ENCODE data around the gene ESRRB. TPM values are rescaled to one million over a fixed set of nuclear protein-coding genes. Genes with fewer than 3 reads are reported as not detected.

The ESRRB gene
- total RNA-seq, 4 donors from 2014 or later: 0.81 to 0.93 TPM; not detected in 2

DNA sequence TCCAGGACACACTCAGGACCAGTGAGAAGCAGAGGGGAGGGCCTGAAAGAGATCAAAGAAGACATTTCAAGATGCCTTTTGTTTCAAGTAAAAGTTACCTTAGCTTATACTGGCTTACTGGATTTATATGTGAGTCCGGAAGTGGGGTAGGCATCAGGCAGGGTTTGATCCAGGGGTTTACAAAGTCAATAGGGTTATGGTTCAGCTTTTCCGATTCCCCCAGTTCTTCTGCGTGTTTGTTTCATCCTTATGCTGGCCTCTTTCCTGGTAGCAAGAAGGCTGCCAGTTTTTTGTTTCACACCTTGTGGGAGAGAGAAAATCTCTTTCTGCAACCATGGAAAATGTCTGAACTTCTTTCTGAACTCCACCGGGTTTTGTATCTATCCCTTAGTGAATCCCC is 126.3 kb downstream of the ESRRB start:
- H3K27me3 ChIP-seq: peaks cover 20% of the 10 kb centered on the region
- WGBS, 2 donors (ENCODE audit: low coverage in 1 of 2): 96 to 100% methylated on average over 2 to 3 of the region's 4 CpGs
- ATAC-seq: no peak
- TF ChIP-seq EP300 (IDR thresholded peaks at IDR 0.05): no peak
- TF ChIP-seq, protein P1, sequence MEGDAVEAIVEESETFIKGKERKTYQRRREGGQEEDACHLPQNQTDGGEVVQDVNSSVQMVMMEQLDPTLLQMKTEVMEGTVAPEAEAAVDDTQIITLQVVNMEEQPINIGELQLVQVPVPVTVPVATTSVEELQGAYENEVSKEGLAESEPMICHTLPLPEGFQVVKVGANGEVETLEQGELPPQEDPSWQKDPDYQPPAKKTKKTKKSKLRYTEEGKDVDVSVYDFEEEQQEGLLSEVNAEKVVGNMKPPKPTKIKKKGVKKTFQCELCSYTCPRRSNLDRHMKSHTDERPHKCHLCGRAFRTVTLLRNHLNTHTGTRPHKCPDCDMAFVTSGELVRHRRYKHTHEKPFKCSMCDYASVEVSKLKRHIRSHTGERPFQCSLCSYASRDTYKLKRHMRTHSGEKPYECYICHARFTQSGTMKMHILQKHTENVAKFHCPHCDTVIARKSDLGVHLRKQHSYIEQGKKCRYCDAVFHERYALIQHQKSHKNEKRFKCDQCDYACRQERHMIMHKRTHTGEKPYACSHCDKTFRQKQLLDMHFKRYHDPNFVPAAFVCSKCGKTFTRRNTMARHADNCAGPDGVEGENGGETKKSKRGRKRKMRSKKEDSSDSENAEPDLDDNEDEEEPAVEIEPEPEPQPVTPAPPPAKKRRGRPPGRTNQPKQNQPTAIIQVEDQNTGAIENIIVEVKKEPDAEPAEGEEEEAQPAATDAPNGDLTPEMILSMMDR (IDR thresholded peaks at IDR 0.05): no peak
- no peak for TF ChIP-seq POLR2AphosphoS5 (IDR thresholded peaks at IDR 0.05)
- TF ChIP-seq POLR2A (IDR thresholded peaks at IDR 0.05): no peak
- no peaks in the 10 kb centered on the region for H3K36me3 ChIP-seq
- no peak overlapping the region for H3K27ac ChIP-seq
- no peak overlapping the region for H3K4me3 ChIP-seq
- no peaks in the 10 kb centered on the region for H3K4me1 ChIP-seq
- H3K9me3 ChIP-seq: no peaks in the 10 kb centered on the region

DNA sequence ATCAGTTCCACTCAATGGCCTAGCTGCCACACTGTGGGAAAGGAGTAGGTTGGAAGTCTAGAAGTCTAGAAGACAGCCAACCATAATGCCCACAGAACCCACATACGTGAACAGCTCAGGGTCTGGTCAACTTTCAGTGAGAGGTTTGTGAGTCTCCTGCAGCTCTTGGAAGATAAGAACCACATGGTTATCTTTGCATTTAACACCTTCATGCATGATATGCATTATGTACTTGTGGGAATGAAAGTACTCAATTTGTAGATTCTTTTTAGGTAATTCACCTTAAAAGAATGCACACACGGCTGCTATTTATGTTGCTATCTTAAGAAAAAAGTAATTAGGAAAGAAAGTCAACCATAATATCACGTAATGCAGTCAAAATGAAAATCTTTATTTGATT is 126.7 kb downstream of the ESRRB start:
- Histone ChIP-seq H3K27me3 (peaks cover 24% of the 10 kb centered on the region), H3K4me1 (no peaks in the 10 kb centered on the region), H3K4me3 (no peak overlapping the region), H3K36me3 (no peaks in the 10 kb centered on the region), H3K27ac (no peak overlapping the region), H3K9me3 (no peaks in the 10 kb centered on the region)
- no peak for TF ChIP-seq POLR2A (IDR thresholded peaks at IDR 0.05)
- no peak for ATAC-seq
- 80 to 94% methylated on average over 2 to 3 of the region's 3 CpGs for WGBS, 2 donors (ENCODE audit: low coverage in 1 of 2)

DNA sequence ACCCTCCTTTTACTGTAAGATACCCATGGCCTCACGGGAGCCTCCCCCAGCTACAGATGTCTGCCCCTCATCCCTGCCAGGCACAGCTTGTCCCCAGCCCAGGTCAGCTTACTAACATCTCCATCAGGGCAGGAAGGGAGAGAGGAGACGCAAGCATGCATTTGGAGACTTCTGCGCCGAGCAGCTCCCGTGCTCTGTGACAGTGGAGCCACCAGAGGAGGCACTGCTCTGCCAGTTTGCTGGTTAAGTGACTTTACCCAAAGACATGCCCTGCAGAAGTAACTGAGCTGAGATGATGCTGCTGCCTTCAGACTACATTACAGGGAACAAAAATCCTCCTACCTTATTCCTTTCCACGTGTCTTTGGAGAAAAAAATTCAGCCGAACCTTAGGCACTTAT is 133.4 kb downstream of the ESRRB start:
- Histone ChIP-seq H3K4me1 (no peaks in the 10 kb centered on the region), H3K27me3 (peaks cover 58% of the 10 kb centered on the region), H3K27ac (no peak overlapping the region), H3K9me3 (no peaks in the 10 kb centered on the region), H3K36me3 (no peaks in the 10 kb centered on the region), H3K4me3 (no peak overlapping the region)
- TF ChIP-seq, protein P1 (IDR thresholded peaks at IDR 0.05): no peak
- no peak for TF ChIP-seq EP300 (IDR thresholded peaks at IDR 0.05)
- TF ChIP-seq POLR2A (IDR thresholded peaks at IDR 0.05): no peak
- TF ChIP-seq POLR2AphosphoS5 (IDR thresholded peaks at IDR 0.05): no peak
- 40 to 76% methylated on average over 1 to 2 of the region's 7 CpGs for WGBS, 2 donors (ENCODE audit: low coverage in 1 of 2)
- no peak for ATAC-seq

DNA sequence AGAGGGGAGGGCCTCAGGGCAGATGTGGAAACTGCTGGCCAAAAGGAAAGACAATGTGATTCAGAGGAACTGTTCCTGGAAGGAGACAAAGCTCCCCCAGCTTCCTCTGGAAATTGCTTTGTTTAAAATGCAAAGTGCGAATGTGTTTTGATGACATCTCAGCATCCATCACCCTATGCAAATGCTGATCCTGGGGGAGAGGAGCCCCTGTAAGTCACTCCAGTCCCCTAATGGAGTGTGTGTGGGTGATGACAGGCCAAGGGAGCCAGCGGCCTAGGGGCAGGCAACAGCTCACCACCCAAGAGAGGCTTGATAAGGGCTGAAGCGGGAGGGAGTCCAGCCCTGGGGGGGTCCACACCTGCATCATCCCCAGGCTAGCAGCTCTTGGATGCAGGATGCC is 134.2 kb downstream of the ESRRB start:
- Histone ChIP-seq H3K27me3 (peaks cover 61% of the 10 kb centered on the region), H3K4me1 (no peaks in the 10 kb centered on the region), H3K9me3 (no peaks in the 10 kb centered on the region), H3K4me3 (no peak overlapping the region), H3K36me3 (no peaks in the 10 kb centered on the region), H3K27ac (no peak overlapping the region)
- no peak for ATAC-seq
- WGBS, 2 donors (ENCODE audit: low coverage in 1 of 2): 60 to 100% methylated on average over 1 of the region's 3 CpGs
- TF ChIP-seq POLR2AphosphoS5 (IDR thresholded peaks at IDR 0.05) (no peak), EP300 (IDR thresholded peaks at IDR 0.05) (no peak), POLR2A (IDR thresholded peaks at IDR 0.05) (no peak)
- TF ChIP-seq, protein P1 (IDR thresholded peaks at IDR 0.05): no peak

DNA sequence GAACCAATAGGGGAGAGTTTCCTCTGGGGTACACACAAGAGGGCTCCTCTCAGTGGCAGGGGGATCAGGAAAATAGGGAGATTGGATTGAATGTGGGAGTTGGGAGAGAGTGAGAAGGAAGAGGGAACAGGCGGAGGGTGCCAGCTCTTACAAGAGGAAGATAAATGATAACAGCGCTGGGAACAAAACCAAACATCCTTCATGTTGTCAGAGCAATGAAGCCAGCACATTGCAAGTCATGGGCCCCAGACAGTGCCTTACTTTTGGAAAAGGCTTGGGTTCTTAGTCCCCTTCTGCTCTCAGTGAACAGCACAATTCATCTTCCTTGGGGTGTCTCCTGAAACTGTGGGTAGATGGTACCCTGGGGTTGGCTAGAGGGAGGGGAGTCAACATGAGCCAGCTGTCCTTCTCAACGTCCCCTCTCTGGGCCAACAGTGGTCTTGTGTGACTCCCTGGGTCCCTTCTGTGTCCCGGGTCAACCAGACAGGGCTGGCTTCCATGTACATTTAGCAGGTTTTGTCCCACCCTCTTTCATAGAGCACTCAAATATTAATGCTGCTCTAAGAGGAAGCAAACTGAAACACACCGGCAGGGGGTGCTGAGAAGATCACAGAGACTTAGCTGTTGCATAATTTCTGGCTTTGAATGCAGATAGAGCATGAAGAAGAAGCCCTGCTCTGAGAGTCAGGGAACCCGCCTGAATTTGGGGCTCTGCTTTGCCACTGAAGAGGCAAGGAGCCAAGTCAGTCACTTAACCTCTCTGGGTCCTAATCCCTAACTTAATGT is 138.5 kb downstream of the ESRRB start:
- WGBS, 2 donors (ENCODE audit: low coverage in 1 of 2): 31 to 56% methylated on average over 3 to 5 of the region's 6 CpGs
- Histone ChIP-seq H3K9me3 (no peaks in the 10 kb centered on the region), H3K4me3 (no peak overlapping the region), H3K36me3 (no peaks in the 10 kb centered on the region), H3K4me1 (no peaks in the 10 kb centered on the region), H3K27ac (no peak overlapping the region), H3K27me3 (peaks cover 46% of the 10 kb centered on the region)
- TF ChIP-seq, protein P1 (IDR thresholded peaks at IDR 0.05): no peak
- TF ChIP-seq POLR2A (IDR thresholded peaks at IDR 0.05): no peak
- TF ChIP-seq EP300 (IDR thresholded peaks at IDR 0.05): no peak
- no peak for TF ChIP-seq POLR2AphosphoS5 (IDR thresholded peaks at IDR 0.05)
- no peak for ATAC-seq

All from gastroesophageal sphincter (tissue), 4 donors.